GM12891 (cell line): ENCODE measurements around the gene RBM19.

Experiments used
- POLR2A ChIP-seq: IDR thresholded peaks from 2 replicates; pipeline ENCODE4 v1.6.1; 2011; ENCODE audit warnings: low read depth, low read length, control low read depth
- POLR2AphosphoS5 ChIP-seq: IDR thresholded peaks from 2 replicates; pipeline ENCODE4 v1.6.1; 2011; ENCODE audit warnings: low read depth, low read length, control low read depth
- POU2F2 ChIP-seq: IDR thresholded peaks from 2 replicates; pipeline ENCODE4 v1.6.1; 2011; ENCODE audit warnings: low read depth, mild to moderate bottlenecking, control low read depth, low read length, moderate library complexity
- SPI1 ChIP-seq: IDR thresholded peaks from 2 replicates; pipeline ENCODE4 v1.6.1; 2011; ENCODE audit warnings: low read depth, low read length, control low read depth
- TAF1 ChIP-seq: IDR thresholded peaks from 2 replicates; pipeline ENCODE4 v1.6.1; 2011; ENCODE audit warnings: low read depth, low read length, control low read depth

DNA sequence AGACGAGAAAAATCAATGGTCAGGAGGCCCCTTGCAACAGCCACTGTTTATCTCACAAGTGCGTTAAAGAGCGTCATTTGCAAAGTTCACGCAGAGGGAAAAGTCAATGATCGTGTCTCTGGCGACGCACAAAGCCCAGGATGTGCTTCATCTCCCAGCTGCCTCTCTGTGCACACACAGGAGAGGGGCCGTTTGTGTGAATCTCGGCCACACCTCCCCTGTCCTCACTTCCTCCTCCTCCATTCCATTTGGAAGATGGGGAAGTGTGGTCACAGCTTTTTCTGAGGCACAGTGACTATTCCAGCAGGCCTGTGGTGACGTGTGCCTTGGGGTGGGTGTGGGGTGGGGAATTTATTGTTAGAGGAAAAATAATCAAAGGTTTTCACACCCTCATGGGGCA, 90.4 kb downstream of the RBM19 start:
- no peak for TF ChIP-seq POLR2A
- TF ChIP-seq POLR2AphosphoS5: no peak
- TF ChIP-seq SPI1: no peak
- no peak for TF ChIP-seq TAF1
- no peak for TF ChIP-seq POU2F2
